Neural cell (in vitro differentiated cells): ENCODE results near the gene ARL2BP.

ENCODE experiments used
- CTCF ChIP-seq: fragments of 450-650 bp; IDR thresholded peaks from 2 replicates; pipeline ENCODE4 v1.5.1; 2014; ENCODE audit warnings: antibody characterized with exemption, mild to moderate bottlenecking, moderate library complexity; ENCODE audit not compliant: poor library complexity, severe bottlenecking
- EP300 ChIP-seq: fragments of 450-650 bp; conservative IDR thresholded peaks from 2 replicates; pipeline ENCODE4 v1.6.1; 2014; ENCODE audit warnings: antibody characterized with exemption, mild to moderate bottlenecking, moderate library complexity; ENCODE audit not compliant: poor library complexity, severe bottlenecking
- EZH2 ChIP-seq: fragments of 200-600, 300-800 bp; shearing (Covaris generic), sonication (generic); IDR thresholded peaks from 2 replicates; pipeline ENCODE4 v1.6.1; 2014; ENCODE audit warnings: antibody characterized with exemption, low read length, borderline replicate concordance, mild to moderate bottlenecking; ENCODE audit not compliant: insufficient read depth, poor library complexity, severe bottlenecking
- MXI1 ChIP-seq: fragments of 450-650 bp; conservative IDR thresholded peaks from 2 replicates; pipeline ENCODE4 v1.6.1; 2014; ENCODE audit warnings: antibody characterized with exemption, mild to moderate bottlenecking; ENCODE audit not compliant: poor library complexity, severe bottlenecking
- POLR2AphosphoS5 ChIP-seq: IDR thresholded peaks from 2 replicates; pipeline ENCODE4 v1.6.1; 2012
- REST ChIP-seq: IDR thresholded peaks from 2 replicates; pipeline ENCODE4 v1.6.1; 2012; ENCODE audit warnings: borderline replicate concordance
- TAF1 ChIP-seq: IDR thresholded peaks from 2 replicates; pipeline ENCODE4 v1.6.1; 2012; ENCODE audit warnings: low read depth

- TF ChIP-seq EP300 (no peak), CTCF (no peak), POLR2AphosphoS5 (no peak), REST (no peak), EZH2 (no peak), TAF1 (no peak), MXI1 (no peak)
Measured at GRCh38 chr16:57244463-57244766, 644 bp upstream of the ARL2BP start.
